Astrocyte (in vitro differentiated cells and primary cell): ENCODE results near the gene WDR83.
"Not testable (repeated sequence)": the region's sequence is repeated elsewhere in the genome, so short reads cannot be mapped to it uniquely, and the experiment has no call there.

Experiments used
- CTCF ChIP-seq: IDR thresholded peaks from 2 replicates; pipeline ENCODE4 v1.5.1; 2011; ENCODE audit warnings: low read depth, mild to moderate bottlenecking, inconsistent platforms, low read length, moderate library complexity; ENCODE audit not compliant: insufficient read depth
- EZH2 ChIP-seq: IDR thresholded peaks from 2 replicates; pipeline ENCODE4 v1.6.1; 2012; ENCODE audit warnings: mild to moderate bottlenecking, low read length, inconsistent platforms; ENCODE audit not compliant: insufficient read depth

GRCh38 chr19:12621253-12622024 is 45.2 kb upstream of the WDR83 start:
- not testable (repeated sequence) for TF ChIP-seq EZH2, CTCF
